Endothelial cell (in vitro differentiated cells): ENCODE results near the gene EPM2A. TPM values are rescaled to one million over a fixed set of nuclear protein-coding genes. Genes with fewer than 3 reads are reported as not detected.

Experiments used
- DNase-seq: peaks from one replicate; pipeline ENCODE4 v3.0.0; 2021; ENCODE audit warnings: low spot score
- H3K27ac Mint-ChIP-seq: one replicate; pipeline ENCODE4 v1.8.0; 2021; ENCODE audit warnings: mixed read lengths, inconsistent platforms; ENCODE audit not compliant: unreplicated experiment
- H3K27me3 Mint-ChIP-seq: one replicate; pipeline ENCODE4 v1.8.0; 2021; ENCODE audit warnings: mild to moderate bottlenecking, moderate library complexity, mixed read lengths, inconsistent platforms; ENCODE audit not compliant: unreplicated experiment
- H3K36me3 Mint-ChIP-seq: one replicate; pipeline ENCODE4 v1.8.0; 2021; ENCODE audit warnings: mild to moderate bottlenecking, low read depth, mixed read lengths, inconsistent platforms; ENCODE audit not compliant: unreplicated experiment
- H3K4me1 Mint-ChIP-seq: one replicate; pipeline ENCODE4 v1.8.0; 2021; ENCODE audit warnings: mild to moderate bottlenecking, mixed read lengths, inconsistent platforms; ENCODE audit not compliant: unreplicated experiment
- H3K4me3 Mint-ChIP-seq: one replicate; pipeline ENCODE4 v1.8.0; 2021; ENCODE audit warnings: mild to moderate bottlenecking, mixed read lengths, inconsistent platforms; ENCODE audit not compliant: unreplicated experiment
- H3K9me3 Mint-ChIP-seq: one replicate; pipeline ENCODE4 v1.8.0; 2021; ENCODE audit warnings: mixed read lengths, inconsistent platforms; ENCODE audit not compliant: unreplicated experiment
- CTCF ChIP-seq: fragments of 200-600 bp; sonication (generic); IDR thresholded peaks from one replicate; pipeline ENCODE4 v1.5.0; 2021; ENCODE audit warnings: antibody characterized with exemption; ENCODE audit not compliant: unreplicated experiment
- total RNA-seq: library from RNA; stranded (reverse); fragmentation: NEBNext Ultra II Directional; extraction: Animal tissue kit (Norgen Biotek cat#: 25700); gene quantifications from one replicate; pipeline ENCODE4 v1.2.1, GENCODE V29; 2021; ENCODE audit not compliant: unreplicated experiment

The EPM2A gene
- total RNA-seq, 1 donor from 2014 or later, result 6.1 TPM

GRCh38 chr6:145608850-145609249 lies 126.5 kb downstream of the EPM2A start:
- Mint-ChIP-seq H3K36me3 (no peaks in the 10 kb centered on the region), H3K9me3 (no peaks in the 10 kb centered on the region), H3K27ac (no peak overlapping the region), H3K4me1 (peaks cover 5% of the 10 kb centered on the region), H3K4me3 (no peak overlapping the region), H3K27me3 (no peaks in the 10 kb centered on the region)
- TF ChIP-seq CTCF, result no peak
- DNase-seq, result no peak

DNA sequence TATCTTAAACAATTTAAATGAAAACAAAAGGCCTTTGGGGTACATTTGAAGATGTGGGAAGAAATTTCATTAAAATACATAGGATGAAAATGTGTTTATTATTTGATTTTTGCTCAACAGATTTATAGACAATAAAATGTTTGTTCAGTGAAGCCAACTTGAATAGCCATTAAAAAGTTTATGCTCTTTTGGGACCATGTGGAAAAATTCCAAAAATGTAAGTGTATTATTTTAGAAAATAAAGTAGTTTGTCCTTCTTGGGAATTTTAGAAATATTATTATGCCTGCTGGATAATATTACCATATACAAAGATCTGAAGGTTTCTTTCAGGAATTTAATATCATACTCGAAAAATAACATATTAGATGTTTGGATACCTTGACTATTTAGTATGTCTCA lies 131.3 kb downstream of the EPM2A start:
- Mint-ChIP-seq H3K4me3 (no peak overlapping the region), H3K36me3 (no peaks in the 10 kb centered on the region), H3K27ac (no peak overlapping the region), H3K27me3 (no peaks in the 10 kb centered on the region), H3K4me1 (peaks cover 5% of the 10 kb centered on the region), H3K9me3 (no peaks in the 10 kb centered on the region)
- DNase-seq, result no peak
- TF ChIP-seq CTCF, result no peak

DNA sequence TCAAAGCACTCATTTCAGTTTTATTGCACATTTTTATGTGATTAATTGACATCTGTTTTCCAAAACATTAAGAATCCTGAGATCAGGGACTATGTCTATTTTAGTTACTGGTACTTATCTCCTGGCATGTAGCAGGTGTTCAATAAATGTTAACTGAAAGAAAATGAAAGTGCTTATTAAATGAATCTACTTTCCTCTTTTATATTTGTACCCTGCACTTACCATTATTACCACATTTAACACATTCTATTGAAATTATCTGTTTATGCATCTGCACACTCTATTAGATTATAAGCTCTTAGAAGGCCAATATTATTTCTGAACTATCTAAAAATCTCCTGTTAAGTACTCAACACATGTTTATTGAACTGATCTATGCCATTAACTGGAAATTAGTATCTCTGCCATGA lies 131.9 kb downstream of the EPM2A start:
- TF ChIP-seq CTCF, result no peak
- no peak for DNase-seq

GRCh38 chr6:145602726-145603326 lies 132.5 kb downstream of the EPM2A start:
- Mint-ChIP-seq H3K4me3 (no peak overlapping the region), H3K9me3 (no peaks in the 10 kb centered on the region), H3K27me3 (no peaks in the 10 kb centered on the region), H3K36me3 (no peaks in the 10 kb centered on the region), H3K27ac (no peak overlapping the region), H3K4me1 (no peaks in the 10 kb centered on the region)
- no peak for TF ChIP-seq CTCF
- no peak for DNase-seq

More for the DNA sequence above, 131.9 kb downstream of the EPM2A start:
- no peaks in the 10 kb centered on the region for H3K4me1 Mint-ChIP-seq
- H3K9me3 Mint-ChIP-seq, result no peaks in the 10 kb centered on the region
- no peaks in the 10 kb centered on the region for H3K27me3 Mint-ChIP-seq
- H3K4me3 Mint-ChIP-seq, result no peak overlapping the region
- H3K36me3 Mint-ChIP-seq, result no peaks in the 10 kb centered on the region
- H3K27ac Mint-ChIP-seq, result no peak overlapping the region

DNA sequence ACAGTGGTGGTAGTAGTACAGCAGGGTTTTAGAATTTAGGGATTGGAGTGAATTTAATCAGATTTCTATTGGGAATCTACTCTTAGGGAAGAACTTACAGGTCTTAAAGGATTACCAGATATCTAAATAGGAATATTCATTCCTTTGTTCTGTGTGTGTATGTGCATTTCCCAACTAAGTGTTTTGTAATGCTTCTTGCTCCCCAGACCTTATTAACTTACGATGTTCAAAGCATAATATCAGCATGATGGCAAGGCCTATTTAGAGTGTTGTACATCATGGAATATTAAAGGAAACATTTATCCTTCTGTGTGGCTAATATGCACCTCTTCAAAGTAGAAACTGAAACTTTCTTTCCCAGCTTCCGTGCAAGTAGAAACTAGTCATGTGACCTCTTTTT lies 133.9 kb downstream of the EPM2A start:
- no peak overlapping the region for H3K4me3 Mint-ChIP-seq
- no peaks in the 10 kb centered on the region for H3K9me3 Mint-ChIP-seq
- H3K36me3 Mint-ChIP-seq, result no peaks in the 10 kb centered on the region
- no peak for TF ChIP-seq CTCF
- no peaks in the 10 kb centered on the region for H3K4me1 Mint-ChIP-seq
- no peak for DNase-seq
- no peaks in the 10 kb centered on the region for H3K27me3 Mint-ChIP-seq
- no peak overlapping the region for H3K27ac Mint-ChIP-seq
